ENCODE measurements around the gene RELCH.

RELCH gene

DNA sequence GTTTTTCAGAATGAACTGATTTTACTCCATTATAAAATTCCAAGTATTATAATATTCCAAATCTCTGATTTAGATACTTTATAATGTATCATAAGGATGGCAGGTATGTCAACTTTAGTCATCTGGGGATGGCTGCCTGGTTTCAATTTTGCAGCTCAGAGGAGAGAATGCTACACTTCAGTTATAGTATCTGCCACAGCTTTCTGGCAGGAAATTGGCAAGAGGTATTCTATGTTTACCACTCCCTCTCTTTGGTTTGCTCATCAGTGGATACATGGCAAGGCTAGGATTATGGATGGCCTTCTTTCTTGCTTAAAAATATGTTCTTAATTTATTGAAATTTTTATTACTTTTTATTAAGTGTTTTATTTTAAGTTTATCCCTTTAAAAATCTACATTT, 71.0 kb downstream of the RELCH start:
- H3K4me3 ChIP-seq (ENCODE audit: low read depth, low read length) = no peak overlapping the region

- H3K4me3 ChIP-seq (ENCODE audit: low read depth, low read length) = no peak overlapping the region
These were observed 71.6 kb downstream of the RELCH start for GRCh38 chr18:62258616-62259015.

DNA sequence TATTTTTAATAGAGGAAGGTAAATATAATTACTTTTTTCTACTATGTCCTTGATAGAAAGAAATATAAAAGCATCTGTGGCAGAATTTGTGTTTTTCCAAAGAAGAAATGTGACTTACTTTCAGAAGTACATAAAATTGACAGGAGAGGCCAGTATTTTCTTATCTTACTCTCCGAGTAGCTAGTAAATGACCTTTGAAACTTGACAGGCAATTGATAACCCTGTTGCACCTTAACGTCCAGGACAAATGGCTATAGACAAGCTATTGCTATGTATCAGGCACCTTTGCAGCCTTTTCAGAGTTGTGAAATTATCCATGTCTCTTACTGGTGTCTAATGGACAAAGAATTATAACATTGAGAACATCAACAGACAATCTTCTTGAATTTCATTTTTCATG, 75.0 kb downstream of the RELCH start:
- H3K4me3 ChIP-seq (ENCODE audit: low read depth, low read length) = no peak overlapping the region

DNA sequence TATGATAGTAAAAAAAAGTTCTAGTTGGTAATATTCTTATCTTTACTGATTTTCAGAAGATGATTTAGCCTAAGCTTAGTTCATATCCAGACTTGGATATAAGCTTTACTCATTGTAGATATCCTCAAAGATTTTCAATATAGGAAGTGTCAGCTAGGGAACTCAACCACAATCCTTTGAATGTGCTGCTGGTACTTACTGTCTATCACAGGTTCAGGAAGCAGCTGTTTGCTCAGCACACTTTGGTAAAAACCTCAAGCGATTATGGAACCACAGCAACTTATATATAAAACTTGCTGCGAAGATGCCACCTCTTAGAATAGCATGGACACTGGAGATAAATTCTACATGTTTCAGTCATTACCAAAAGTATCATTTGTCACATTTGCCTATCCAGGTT, 77.9 kb downstream of the RELCH start:
- no peak overlapping the region for H3K4me3 ChIP-seq (ENCODE audit: low read depth, low read length)

DNA sequence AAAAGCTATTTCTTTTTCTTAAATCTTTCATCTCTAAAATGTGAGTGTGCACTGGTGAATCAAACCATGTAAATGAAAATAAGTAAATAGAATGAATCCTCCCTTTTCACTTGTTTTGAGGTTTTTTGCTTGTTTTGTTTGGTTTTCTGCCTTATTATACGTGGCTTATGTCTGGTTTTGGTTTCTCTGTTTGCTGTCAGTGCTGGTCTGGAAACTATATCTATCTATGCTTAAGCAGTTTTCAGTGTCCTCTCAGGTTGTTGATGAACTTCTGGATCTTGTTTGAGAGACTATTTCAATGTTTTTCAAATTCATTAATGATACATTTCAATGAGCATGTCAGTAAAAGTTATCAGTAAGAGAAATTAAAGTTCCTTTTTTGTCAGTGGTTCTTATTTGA, 90.0 kb downstream of the RELCH start:
- no peak overlapping the region for H3K4me3 ChIP-seq (ENCODE audit: low read depth, low read length)

GRCh38 chr18:62279561-62279960, 92.5 kb downstream of the RELCH start:
- no peak overlapping the region for H3K4me3 ChIP-seq (ENCODE audit: low read depth, low read length)

- H3K4me3 ChIP-seq (ENCODE audit: low read depth, low read length) = no peak overlapping the region
These were observed 93.0 kb downstream of the RELCH start for GRCh38 chr18:62280058-62280457.

DNA sequence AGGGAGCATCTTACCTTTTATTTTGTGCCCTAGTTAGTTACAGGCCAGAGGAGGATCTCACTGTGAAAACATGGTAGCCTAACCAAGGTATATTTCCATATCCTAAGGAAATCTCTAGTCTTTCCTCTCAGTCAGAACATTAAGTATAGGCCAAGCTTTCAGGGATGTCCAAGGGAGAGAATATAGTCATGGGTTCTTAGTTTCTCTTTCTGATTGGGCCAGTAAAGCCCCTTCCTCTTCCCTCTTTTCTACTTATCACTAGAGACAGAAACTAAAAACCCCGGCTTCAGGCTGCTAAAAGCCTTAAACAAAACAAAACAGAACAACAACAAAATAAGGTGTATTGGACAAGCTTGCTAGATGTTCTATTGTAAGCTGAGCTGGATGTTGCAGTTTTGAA, 93.7 kb downstream of the RELCH start:
- H3K4me3 ChIP-seq (ENCODE audit: low read depth, low read length) = no peak overlapping the region

DNA sequence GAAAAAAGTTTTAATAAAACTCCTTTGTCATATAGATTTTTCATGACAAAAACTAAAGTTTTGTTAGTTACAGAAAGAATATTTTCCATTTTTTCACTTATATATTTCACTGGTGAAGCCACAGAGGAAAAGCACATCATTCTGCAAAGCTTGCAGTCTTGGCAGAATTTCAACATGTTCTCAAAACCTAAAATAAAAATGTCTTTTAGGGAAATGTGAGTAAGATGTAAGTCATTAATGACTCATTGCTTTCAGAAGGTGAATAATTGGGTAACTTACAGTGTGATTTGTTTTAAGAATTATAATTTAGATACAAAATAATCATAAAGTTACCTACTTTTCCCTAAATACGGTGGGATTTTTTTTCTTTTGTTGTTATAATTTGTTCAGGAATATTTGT, 94.6 kb downstream of the RELCH start:
- H3K4me3 ChIP-seq (ENCODE audit: low read depth, low read length) = no peak overlapping the region

DNA sequence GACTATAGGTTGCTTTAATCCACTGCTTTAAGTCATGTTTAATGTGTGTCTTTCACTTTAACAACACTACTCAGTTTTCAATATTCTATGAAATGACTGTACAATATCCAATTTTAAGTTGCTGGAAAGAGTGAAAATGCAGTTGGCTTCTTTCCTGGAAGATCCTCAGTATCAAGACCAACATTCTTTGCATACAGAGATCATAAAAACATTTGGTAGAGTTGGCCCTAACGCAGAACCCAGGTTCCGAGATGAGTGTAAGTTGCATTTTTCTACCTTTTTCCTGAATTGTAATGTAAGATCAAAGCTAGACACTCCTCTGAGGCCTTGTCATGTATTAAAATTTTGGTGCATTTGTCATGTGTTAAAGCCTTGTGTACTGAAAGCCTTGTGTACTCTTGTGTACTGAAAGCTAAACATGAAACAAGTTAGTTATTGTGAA, 95.2 kb downstream of the RELCH start:
- H3K4me3 ChIP-seq (ENCODE audit: low read depth, low read length) = no peak overlapping the region

GRCh38 chr18:62284637-62285036, 97.6 kb downstream of the RELCH start:
- no peak overlapping the region for H3K4me3 ChIP-seq (ENCODE audit: low read depth, low read length)

- no peak overlapping the region for H3K4me3 ChIP-seq (ENCODE audit: low read depth, low read length)
These were observed 98.2 kb downstream of the RELCH start for GRCh38 chr18:62285281-62285680.

GRCh38 chr18:62287781-62288664, 101.0 kb downstream of the RELCH start:
- no peak overlapping the region for H3K4me3 ChIP-seq (ENCODE audit: low read depth, low read length)

DNA sequence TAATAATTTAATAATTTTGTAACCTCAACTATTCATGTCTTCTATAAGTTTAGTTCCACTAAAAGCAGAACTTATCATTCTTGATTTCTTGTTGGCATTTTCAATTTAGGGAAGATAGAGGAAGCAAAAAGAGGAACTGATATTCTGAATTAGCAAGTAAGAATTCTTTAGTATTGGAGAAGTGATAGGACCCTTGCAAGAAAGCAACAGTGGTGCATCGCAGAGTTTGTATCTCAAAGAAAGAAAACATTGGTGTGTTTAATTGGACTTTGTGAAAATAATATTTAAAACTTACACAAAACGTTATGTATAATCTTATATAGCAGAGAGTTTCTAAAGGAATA, 101.6 kb downstream of the RELCH start:
- no peak overlapping the region for H3K4me3 ChIP-seq (ENCODE audit: low read depth, low read length)

DNA sequence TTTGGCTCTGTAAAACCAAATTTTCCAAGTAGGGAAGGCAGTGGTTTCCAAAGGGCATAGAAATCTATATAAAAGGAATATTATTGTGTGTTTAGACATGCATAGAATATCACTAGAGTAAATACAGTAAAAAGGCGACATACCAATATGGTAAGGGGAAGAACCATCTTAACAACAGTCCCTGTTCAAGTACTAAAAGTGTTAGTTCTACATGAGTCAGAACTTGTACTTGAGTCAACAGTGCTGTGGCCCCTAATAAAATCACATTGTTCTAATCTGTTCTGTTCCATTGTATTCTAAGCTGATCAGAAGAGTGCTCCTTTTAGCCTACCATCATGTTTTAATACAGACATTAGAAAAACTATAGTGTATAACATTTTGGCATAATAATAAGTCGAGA, 102.0 kb downstream of the RELCH start:
- H3K4me3 ChIP-seq (ENCODE audit: low read depth, low read length) = no peak overlapping the region

- no peak overlapping the region for H3K4me3 ChIP-seq (ENCODE audit: low read depth, low read length)
These were observed 107.0 kb downstream of the RELCH start for GRCh38 chr18:62294073-62294472.

DNA sequence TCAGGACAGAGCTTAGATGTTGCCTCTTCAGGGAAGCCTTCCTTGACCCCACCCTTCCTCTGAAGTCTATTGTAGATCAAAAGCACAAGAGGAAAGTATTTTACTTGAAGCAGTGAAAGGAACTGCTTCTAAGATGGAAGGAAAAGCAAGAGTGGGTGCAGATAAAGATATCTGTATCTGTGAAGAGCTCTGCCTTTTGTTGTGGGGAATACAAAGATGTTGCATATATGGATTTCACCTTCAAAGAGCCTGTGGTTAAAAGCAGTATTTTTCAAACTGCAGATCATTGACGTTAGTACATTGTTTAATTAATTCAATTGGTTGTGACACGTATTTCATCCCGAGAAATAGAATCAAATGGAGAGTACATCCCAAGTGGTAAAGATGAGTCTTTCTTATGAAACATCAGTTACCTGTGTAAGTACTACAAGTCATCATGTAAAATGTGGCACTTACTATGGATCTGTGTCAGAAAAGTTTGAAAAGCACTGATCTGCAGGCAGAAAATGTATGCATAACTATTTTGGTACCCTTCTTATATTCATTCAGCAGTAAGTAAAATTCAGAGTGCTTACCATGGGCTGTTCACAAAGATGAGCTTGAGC, 113.4 kb downstream of the RELCH start:
- no peak overlapping the region for H3K4me3 ChIP-seq (ENCODE audit: low read depth, low read length)

DNA sequence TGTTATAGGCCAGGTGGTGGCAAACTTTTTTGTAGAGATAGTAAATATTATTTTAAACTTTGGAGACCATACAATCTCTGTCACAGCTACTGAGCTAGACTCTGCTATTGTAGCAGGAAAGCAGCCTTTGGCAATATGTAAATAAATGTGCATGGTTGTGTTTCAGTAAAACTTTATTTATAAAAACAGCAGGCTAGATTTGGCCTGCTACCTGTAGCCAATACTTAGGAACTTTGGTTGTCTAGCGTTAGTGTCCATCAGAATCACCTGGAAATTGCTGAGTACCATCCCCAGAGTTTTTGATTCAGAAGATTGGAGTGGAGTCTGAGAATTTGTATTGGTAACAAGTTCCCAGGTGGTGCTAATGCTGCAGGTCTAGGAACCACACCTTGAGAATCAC, 114.3 kb downstream of the RELCH start:
- H3K4me3 ChIP-seq (ENCODE audit: low read depth, low read length) = no peak overlapping the region

DNA sequence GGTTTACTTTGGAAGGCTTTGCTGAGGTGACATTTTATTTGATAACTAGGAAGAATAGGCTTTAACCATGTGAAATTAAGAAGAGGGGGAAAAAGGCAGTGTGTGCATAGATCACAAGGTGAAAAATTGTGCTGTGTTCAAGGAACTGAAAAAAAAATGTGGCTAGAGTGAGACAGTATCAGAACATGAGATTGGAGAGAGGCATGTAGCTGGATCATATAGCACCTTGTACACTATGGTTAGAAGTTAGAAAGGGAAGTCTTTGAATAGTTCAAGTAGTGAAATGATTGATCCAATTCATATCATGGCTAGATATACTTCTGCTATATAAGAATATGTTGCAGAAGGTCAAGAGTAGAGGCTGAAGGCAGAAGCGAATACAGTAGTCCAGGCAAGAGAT, 125.8 kb downstream of the RELCH start:
- no peak overlapping the region for H3K4me3 ChIP-seq (ENCODE audit: low read depth, low read length)

DNA sequence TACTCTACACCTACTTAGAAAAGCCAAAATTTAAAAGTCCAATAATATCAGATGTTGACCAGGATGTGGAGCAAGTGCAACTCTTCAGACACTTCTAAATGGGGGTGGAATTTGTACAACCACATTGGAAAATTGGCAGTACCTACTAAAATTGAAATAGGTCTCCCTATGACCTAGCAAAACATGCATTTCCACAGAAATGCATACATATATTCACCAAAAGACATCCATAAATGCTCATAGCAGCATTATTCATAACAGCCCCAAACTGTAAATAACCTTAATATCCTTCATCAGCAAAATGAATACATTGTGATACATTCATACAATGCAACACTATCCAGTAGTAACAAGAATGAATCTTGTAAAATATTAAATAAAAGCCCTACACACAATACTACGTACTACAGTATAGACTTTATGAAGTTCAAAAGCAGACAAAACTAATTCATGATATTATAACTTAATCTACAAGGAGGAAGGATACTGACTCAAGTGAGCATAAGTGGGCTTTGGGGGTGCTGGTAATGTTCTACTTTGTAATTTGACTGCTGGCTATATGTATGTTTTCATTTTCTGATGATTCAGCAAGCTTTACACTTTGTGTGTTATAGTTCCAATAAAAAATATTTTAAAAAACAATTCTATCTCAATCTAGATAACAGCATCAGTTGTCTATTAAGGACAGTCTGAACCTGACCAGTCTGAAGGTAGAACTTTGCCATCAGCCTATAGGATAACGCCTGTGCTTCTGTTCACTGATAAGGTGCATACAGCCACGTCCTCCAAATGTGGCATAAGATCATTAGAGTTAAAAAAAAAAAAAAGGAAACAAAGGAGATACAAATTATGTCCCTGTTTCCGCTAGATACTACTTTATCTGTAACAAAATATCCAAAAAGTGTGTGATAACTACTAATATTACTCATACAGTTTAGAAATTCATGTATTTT, 131.4 kb downstream of the RELCH start:
- H3K4me3 ChIP-seq (ENCODE audit: low read depth, low read length) = no peak overlapping the region

DNA sequence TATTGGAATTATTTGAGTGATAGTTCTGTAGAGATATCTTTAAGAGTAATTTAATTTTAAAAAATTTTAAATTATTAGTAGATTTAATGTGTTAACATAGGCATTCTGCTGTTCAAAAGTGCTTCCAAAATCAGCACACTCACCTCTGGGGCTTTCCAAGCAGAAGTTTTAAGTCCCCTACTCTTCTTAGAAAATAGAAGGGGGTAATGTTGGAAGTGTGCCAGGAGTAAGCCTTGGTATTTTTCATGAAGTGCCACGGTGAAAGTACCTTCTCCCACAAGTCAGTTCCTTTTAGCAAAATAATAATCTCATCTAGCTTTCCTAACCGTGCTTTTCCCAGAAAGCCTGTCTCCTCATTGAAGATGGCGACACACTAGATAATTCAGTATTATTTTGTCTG, 134.1 kb downstream of the RELCH start:
- H3K4me3 ChIP-seq (ENCODE audit: low read depth, low read length) = no peak overlapping the region

All from iPS-11a (cell line).